IMR-90 (cell line): ENCODE results near the gene ACACB. TPM values are rescaled to one million over a fixed set of nuclear protein-coding genes. Genes with fewer than 3 reads are reported as not detected.

Source experiments
- CTCF ChIP-seq: conservative IDR thresholded peaks from 2 replicates; pipeline ENCODE4 v1.5.1; 2012; ENCODE audit warnings: mild to moderate bottlenecking, low read depth, low read length, improper control_type of control experiment
- polyA plus RNA-seq, 3 experiments: library from polyadenylated mRNA; depleted of rRNA; stranded (reverse); fragments of >200 nt; gene quantifications; 2 replicates each; pipeline ENCODE4 v1.2.3, GENCODE V29; 2012; ENCODE audit warnings: low replicate concordance in 1 of 3
- total RNA-seq: library from RNA; depleted of rRNA; stranded (reverse); fragments of >200 nt; gene quantifications from 2 replicates; pipeline ENCODE4 v1.2.3, GENCODE V29; 2012

ACACB gene
- total and polyA plus RNA-seq, 2 of the 4 experiments (the other 2 are of a cell fraction) = 2.0 to 2.1 TPM

- TF ChIP-seq CTCF = no peak
These were observed 15.0 kb downstream of the ACACB start (continued) for GRCh38 chr12:109131154-109132050.
